K562 (cell line): ENCODE measurements around the gene FMC1. TPM values are rescaled to one million over a fixed set of nuclear protein-coding genes. Genes with fewer than 3 reads are reported as not detected.

Source experiments
- EP300 ChIP-seq: IDR thresholded peaks from 2 replicates; pipeline ENCODE4 v1.6.1; 2012; ENCODE audit warnings: low read length, improper control_type of control experiment
- FIP1L1 ChIP-seq: fragments of 200-400 bp; formaldehyde crosslinking; IDR thresholded peaks from 2 replicates; pipeline ENCODE4 v1.6.1; 2018; ENCODE audit warnings: mild to moderate bottlenecking, low read depth, low read length; ENCODE audit not compliant: poor library complexity, severe bottlenecking
- FOXK1 ChIP-seq: sonication (generic); formaldehyde crosslinking; IDR thresholded peaks from 2 replicates; pipeline ENCODE4 v1.8.0; 2022; ENCODE audit warnings: missing genetic modification reagents, mild to moderate bottlenecking, borderline replicate concordance
- HDAC2 ChIP-seq: fragments of 450-650 bp; IDR thresholded peaks from 2 replicates; pipeline ENCODE4 v1.6.1; 2016; ENCODE audit warnings: mild to moderate bottlenecking
- HDGF ChIP-seq: fragments of 450-650 bp; IDR thresholded peaks from 2 replicates; pipeline ENCODE4 v1.6.1; 2016
- NFIX ChIP-seq: fragments of 250-450 bp; sonication (Bioruptor Pico); IDR thresholded peaks from 2 replicates; pipeline ENCODE4 v1.4.0; 2020; ENCODE audit warnings: low read depth, mild to moderate bottlenecking, moderate library complexity
- NR1H2 ChIP-seq: sonication (generic); formaldehyde crosslinking; IDR thresholded peaks from 2 replicates; pipeline ENCODE4 v1.4.0; 2020; ENCODE audit warnings: mild to moderate bottlenecking, missing genetic modification reagents
- PML ChIP-seq: IDR thresholded peaks from 2 replicates; pipeline ENCODE4 v1.6.1; 2012; ENCODE audit warnings: low read length, inconsistent platforms
- POLR2AphosphoS5 ChIP-seq: IDR thresholded peaks from 2 replicates; pipeline ENCODE4 v1.6.1; 2011; ENCODE audit warnings: mild to moderate bottlenecking, low read depth, low read length, moderate library complexity; ENCODE audit not compliant: control insufficient read depth, insufficient read depth
- SIN3B ChIP-seq: fragments of 450-650 bp; IDR thresholded peaks from 2 replicates; pipeline ENCODE4 v1.6.1; 2017; ENCODE audit warnings: low read depth, mild to moderate bottlenecking, moderate library complexity
- SP1 ChIP-seq: sonication (generic); formaldehyde crosslinking; IDR thresholded peaks from 2 replicates; pipeline ENCODE4 v1.8.1; 2022; ENCODE audit warnings: mild to moderate bottlenecking, missing genetic modification reagents
- TAF7 ChIP-seq: fragments of 450-650 bp; IDR thresholded peaks from 2 replicates; pipeline ENCODE4 v1.6.1; 2016; ENCODE audit warnings: missing genetic modification characterization, missing compliant biosample characterization
- ZNF175 ChIP-seq: fragments of 200-800 bp; sonication (Bioruptor generic); IDR thresholded peaks from 2 replicates; pipeline ENCODE4 v1.6.1; 2016; ENCODE audit warnings: low read depth, mild to moderate bottlenecking, missing genetic modification characterization, missing compliant biosample characterization
- polyA plus RNA-seq, 8 experiments: library from polyadenylated mRNA; depleted of rRNA in 4 of 8; stranded (reverse) in 5 of 8; unstranded in 3 of 8; fragments of >200 nt; fragmentation: Nextera tagmentation in 2 of 8; fragmentation: Illumina TruSeq in 1 of 8; extraction: Ambion mirVana in 2 of 8; extraction: Trizol in 1 of 8; gene quantifications; 2 replicates each; pipeline versions ENCODE4 v1.2.1 to v1.2.3, GENCODE V29; 2011 to 2014; ENCODE audit warnings: inconsistent platforms in 1 of 8, missing spikeins in 1 of 8
- total RNA-seq, 7 experiments: library from RNA; depleted of rRNA in 6 of 7; stranded (reverse); fragments of >200 nt in 6 of 7; fragmentation: Illumina TruSeq in 2 of 7; extraction: Trizol in 2 of 7; gene quantifications; 2 replicates each; pipeline versions ENCODE4 v1.2.1 to v1.2.3, GENCODE V29; 2011 to 2021; ENCODE audit warnings: low replicate concordance in 1 of 7
- TF ChIP-seq, protein P1 (sequence below): fragments of 200-600 bp; sonication (generic); IDR thresholded peaks from one replicate; pipeline ENCODE4 v1.6.1; 2012; ENCODE audit warnings: mild to moderate bottlenecking, low read depth, low read length, inconsistent platforms

Gene FMC1
- total and polyA plus RNA-seq, 9 of the 15 experiments (the other 6 are each of a cell fraction or from before 2014, with no cell fraction given) = 14.0 to 116 (median 29.0) TPM

GRCh38 chr7:139341058-139341775 is at the start of gene FMC1 (continued):
- TF ChIP-seq EP300 = peak; percentile 50; the same call in 1 of the 2 replicates
- peak; percentile 81 for TF ChIP-seq TAF7 (tag)
- peak; percentile 91; the same call in 1 of the 2 replicates for TF ChIP-seq NR1H2 (CRISPR knock-in tag)
- TF ChIP-seq ZNF175 (CRISPR knock-in tag) = no peak
- peak; percentile 93 for TF ChIP-seq FIP1L1
- no peak for TF ChIP-seq NFIX
- peak; percentile 95; the same call in 1 of the 2 replicates for TF ChIP-seq POLR2AphosphoS5
- TF ChIP-seq FOXK1 (CRISPR knock-in tag) = peak; percentile 97
- TF ChIP-seq SP1 (CRISPR knock-in tag) = peak; percentile 91
- TF ChIP-seq HDGF = no peak
- no peak; the same call in 1 of the 2 replicates for TF ChIP-seq HDAC2
- peak; percentile 79 for TF ChIP-seq SIN3B
- TF ChIP-seq, protein P1, sequence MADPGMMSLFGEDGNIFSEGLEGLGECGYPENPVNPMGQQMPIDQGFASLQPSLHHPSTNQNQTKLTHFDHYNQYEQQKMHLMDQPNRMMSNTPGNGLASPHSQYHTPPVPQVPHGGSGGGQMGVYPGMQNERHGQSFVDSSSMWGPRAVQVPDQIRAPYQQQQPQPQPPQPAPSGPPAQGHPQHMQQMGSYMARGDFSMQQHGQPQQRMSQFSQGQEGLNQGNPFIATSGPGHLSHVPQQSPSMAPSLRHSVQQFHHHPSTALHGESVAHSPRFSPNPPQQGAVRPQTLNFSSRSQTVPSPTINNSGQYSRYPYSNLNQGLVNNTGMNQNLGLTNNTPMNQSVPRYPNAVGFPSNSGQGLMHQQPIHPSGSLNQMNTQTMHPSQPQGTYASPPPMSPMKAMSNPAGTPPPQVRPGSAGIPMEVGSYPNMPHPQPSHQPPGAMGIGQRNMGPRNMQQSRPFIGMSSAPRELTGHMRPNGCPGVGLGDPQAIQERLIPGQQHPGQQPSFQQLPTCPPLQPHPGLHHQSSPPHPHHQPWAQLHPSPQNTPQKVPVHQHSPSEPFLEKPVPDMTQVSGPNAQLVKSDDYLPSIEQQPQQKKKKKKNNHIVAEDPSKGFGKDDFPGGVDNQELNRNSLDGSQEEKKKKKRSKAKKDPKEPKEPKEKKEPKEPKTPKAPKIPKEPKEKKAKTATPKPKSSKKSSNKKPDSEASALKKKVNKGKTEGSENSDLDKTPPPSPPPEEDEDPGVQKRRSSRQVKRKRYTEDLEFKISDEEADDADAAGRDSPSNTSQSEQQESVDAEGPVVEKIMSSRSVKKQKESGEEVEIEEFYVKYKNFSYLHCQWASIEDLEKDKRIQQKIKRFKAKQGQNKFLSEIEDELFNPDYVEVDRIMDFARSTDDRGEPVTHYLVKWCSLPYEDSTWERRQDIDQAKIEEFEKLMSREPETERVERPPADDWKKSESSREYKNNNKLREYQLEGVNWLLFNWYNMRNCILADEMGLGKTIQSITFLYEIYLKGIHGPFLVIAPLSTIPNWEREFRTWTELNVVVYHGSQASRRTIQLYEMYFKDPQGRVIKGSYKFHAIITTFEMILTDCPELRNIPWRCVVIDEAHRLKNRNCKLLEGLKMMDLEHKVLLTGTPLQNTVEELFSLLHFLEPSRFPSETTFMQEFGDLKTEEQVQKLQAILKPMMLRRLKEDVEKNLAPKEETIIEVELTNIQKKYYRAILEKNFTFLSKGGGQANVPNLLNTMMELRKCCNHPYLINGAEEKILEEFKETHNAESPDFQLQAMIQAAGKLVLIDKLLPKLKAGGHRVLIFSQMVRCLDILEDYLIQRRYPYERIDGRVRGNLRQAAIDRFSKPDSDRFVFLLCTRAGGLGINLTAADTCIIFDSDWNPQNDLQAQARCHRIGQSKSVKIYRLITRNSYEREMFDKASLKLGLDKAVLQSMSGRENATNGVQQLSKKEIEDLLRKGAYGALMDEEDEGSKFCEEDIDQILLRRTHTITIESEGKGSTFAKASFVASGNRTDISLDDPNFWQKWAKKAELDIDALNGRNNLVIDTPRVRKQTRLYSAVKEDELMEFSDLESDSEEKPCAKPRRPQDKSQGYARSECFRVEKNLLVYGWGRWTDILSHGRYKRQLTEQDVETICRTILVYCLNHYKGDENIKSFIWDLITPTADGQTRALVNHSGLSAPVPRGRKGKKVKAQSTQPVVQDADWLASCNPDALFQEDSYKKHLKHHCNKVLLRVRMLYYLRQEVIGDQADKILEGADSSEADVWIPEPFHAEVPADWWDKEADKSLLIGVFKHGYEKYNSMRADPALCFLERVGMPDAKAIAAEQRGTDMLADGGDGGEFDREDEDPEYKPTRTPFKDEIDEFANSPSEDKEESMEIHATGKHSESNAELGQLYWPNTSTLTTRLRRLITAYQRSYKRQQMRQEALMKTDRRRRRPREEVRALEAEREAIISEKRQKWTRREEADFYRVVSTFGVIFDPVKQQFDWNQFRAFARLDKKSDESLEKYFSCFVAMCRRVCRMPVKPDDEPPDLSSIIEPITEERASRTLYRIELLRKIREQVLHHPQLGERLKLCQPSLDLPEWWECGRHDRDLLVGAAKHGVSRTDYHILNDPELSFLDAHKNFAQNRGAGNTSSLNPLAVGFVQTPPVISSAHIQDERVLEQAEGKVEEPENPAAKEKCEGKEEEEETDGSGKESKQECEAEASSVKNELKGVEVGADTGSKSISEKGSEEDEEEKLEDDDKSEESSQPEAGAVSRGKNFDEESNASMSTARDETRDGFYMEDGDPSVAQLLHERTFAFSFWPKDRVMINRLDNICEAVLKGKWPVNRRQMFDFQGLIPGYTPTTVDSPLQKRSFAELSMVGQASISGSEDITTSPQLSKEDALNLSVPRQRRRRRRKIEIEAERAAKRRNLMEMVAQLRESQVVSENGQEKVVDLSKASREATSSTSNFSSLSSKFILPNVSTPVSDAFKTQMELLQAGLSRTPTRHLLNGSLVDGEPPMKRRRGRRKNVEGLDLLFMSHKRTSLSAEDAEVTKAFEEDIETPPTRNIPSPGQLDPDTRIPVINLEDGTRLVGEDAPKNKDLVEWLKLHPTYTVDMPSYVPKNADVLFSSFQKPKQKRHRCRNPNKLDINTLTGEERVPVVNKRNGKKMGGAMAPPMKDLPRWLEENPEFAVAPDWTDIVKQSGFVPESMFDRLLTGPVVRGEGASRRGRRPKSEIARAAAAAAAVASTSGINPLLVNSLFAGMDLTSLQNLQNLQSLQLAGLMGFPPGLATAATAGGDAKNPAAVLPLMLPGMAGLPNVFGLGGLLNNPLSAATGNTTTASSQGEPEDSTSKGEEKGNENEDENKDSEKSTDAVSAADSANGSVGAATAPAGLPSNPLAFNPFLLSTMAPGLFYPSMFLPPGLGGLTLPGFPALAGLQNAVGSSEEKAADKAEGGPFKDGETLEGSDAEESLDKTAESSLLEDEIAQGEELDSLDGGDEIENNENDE = peak; percentile 6
- peak; percentile 94 for TF ChIP-seq PML
